T follicular helper cell (primary cell): ENCODE measurements around the gene REN.

Experiments
- DNase-seq: peaks from one replicate; pipeline ENCODE4 v3.0.0-alpha.2; 2020; ENCODE audit warnings: low read depth

REN gene

DNA sequence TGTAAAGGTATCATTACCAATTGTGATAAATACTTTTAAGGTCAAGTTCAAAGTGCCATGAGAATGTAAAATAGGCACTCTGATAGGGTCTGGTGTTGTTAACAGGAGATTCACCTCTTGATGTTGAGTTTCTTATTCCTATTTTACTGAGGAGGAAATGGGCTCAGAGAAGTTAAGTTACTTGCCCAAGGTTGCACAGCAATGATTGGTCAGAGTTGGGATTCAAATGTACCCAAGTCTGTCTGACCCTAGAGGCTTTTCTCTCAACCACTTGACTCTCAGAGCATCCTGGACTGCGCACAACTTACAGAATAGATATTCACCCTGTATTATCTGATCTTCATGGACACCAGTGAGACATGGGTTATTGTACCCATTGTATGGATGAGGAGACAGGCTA lies 59.3 kb downstream of the REN start:
- DNase-seq: no peak

DNA sequence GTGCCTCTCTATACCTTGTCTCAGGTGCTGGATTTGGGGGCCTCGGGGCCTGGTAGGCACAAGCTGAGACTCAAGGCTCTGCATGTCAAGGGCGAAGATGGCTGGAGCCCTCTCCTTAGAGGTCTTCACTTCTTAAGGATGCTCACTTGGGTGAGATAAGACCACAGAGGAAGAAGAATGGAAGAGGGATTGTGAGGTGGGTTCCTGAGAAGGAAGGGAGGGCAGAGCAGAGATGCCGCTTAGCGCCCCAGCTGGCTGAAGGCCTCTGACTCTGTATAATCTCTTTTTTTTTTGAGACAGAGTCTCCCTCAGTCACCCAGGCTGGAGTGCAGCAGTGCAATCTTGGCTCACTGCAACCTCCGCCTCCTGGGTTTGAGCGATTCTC lies 61.0 kb downstream of the REN start:
- DNase-seq: no peak
